ENCODE data around the gene TMEM170B.

TMEM170B gene

GRCh38 chr6:11538819-11539468 is 1.4 kb downstream of the TMEM170B start:
- TF ChIP-seq MAX (IDR thresholded peaks at IDR 0.05) (no peak), YY1 (IDR thresholded peaks at IDR 0.05; ENCODE audit: low read depth) (no peak), TEAD4 (IDR thresholded peaks at IDR 0.05) (no peak), NFIC (IDR thresholded peaks at IDR 0.05) (no peak), FOXM1 (IDR thresholded peaks at IDR 0.05; ENCODE audit: borderline replicate concordance, low read depth) (no peak), ZBTB7A (IDR thresholded peaks at IDR 0.05; ENCODE audit: low read depth) (no peak), TAF1 (IDR thresholded peaks at IDR 0.05; ENCODE audit: low read depth) (no peak), CEBPB (IDR thresholded peaks at IDR 0.05) (no peak), CREB1 (IDR thresholded peaks at IDR 0.05; ENCODE audit: low read depth) (no peak), USF1 (IDR thresholded peaks at IDR 0.05) (no peak), EP300 (IDR thresholded peaks at IDR 0.05; ENCODE audit: borderline replicate concordance) (no peak), RAD21 (IDR thresholded peaks at IDR 0.05; ENCODE audit: low read depth) (no peak), TCF12 (IDR thresholded peaks at IDR 0.05; ENCODE audit: low read depth) (no peak)

- no peak for TF ChIP-seq TEAD4 (IDR thresholded peaks at IDR 0.05)
- no peak for TF ChIP-seq RAD21 (IDR thresholded peaks at IDR 0.05; ENCODE audit: low read depth)
- TF ChIP-seq TCF12 (IDR thresholded peaks at IDR 0.05; ENCODE audit: low read depth), result no peak
- no peak for TF ChIP-seq USF1 (IDR thresholded peaks at IDR 0.05)
- TF ChIP-seq YY1 (IDR thresholded peaks at IDR 0.05; ENCODE audit: low read depth), result no peak
- TF ChIP-seq EP300 (IDR thresholded peaks at IDR 0.05; ENCODE audit: borderline replicate concordance), result no peak
- no peak for TF ChIP-seq CEBPB (IDR thresholded peaks at IDR 0.05)
- no peak for TF ChIP-seq TAF1 (IDR thresholded peaks at IDR 0.05; ENCODE audit: low read depth)
- no peak for TF ChIP-seq MAX (IDR thresholded peaks at IDR 0.05)
- no peak for TF ChIP-seq ZBTB7A (IDR thresholded peaks at IDR 0.05; ENCODE audit: low read depth)
- TF ChIP-seq REST (IDR thresholded peaks at IDR 0.05; ENCODE audit: low read depth), result no peak
Observed at GRCh38 chr6:11542863-11543262, 5.3 kb downstream of the TMEM170B start.

GRCh38 chr6:11543919-11544518 is 6.5 kb downstream of the TMEM170B start:
- TF ChIP-seq ZBTB7A (IDR thresholded peaks at IDR 0.05; ENCODE audit: low read depth) (no peak), USF1 (IDR thresholded peaks at IDR 0.05) (no peak), CREB1 (IDR thresholded peaks at IDR 0.05; ENCODE audit: low read depth) (no peak), TEAD4 (IDR thresholded peaks at IDR 0.05) (no peak)

- TF ChIP-seq TEAD4 (IDR thresholded peaks at IDR 0.05) (no peak), CEBPB (IDR thresholded peaks at IDR 0.05) (no peak), RAD21 (IDR thresholded peaks at IDR 0.05; ENCODE audit: low read depth) (no peak), ZBTB7A (IDR thresholded peaks at IDR 0.05; ENCODE audit: low read depth) (no peak), FOXM1 (IDR thresholded peaks at IDR 0.05; ENCODE audit: borderline replicate concordance, low read depth) (no peak), EGR1 (IDR thresholded peaks at IDR 0.05) (no peak), YY1 (IDR thresholded peaks at IDR 0.05; ENCODE audit: low read depth) (no peak), MAX (IDR thresholded peaks at IDR 0.05) (no peak), NFIC (IDR thresholded peaks at IDR 0.05) (no peak), TCF12 (IDR thresholded peaks at IDR 0.05; ENCODE audit: low read depth) (no peak), CREB1 (IDR thresholded peaks at IDR 0.05; ENCODE audit: low read depth) (no peak), TAF1 (IDR thresholded peaks at IDR 0.05; ENCODE audit: low read depth) (no peak)
Observed at GRCh38 chr6:11551053-11551452, 13.5 kb downstream of the TMEM170B start.

GRCh38 chr6:11552442-11552841 is 14.9 kb downstream of the TMEM170B start:
- TF ChIP-seq ZBTB7A (IDR thresholded peaks at IDR 0.05; ENCODE audit: low read depth), result no peak
- no peak for TF ChIP-seq FOXM1 (IDR thresholded peaks at IDR 0.05; ENCODE audit: borderline replicate concordance, low read depth)
- no peak for TF ChIP-seq MAX (IDR thresholded peaks at IDR 0.05)
- no peak for TF ChIP-seq REST (IDR thresholded peaks at IDR 0.05; ENCODE audit: low read depth)
- TF ChIP-seq EP300 (IDR thresholded peaks at IDR 0.05; ENCODE audit: borderline replicate concordance), result no peak
- TF ChIP-seq TCF12 (IDR thresholded peaks at IDR 0.05; ENCODE audit: low read depth), result no peak
- no peak for TF ChIP-seq RAD21 (IDR thresholded peaks at IDR 0.05; ENCODE audit: low read depth)
- TF ChIP-seq CEBPB (IDR thresholded peaks at IDR 0.05), result no peak
- no peak for TF ChIP-seq USF1 (IDR thresholded peaks at IDR 0.05)
- TF ChIP-seq NFIC (IDR thresholded peaks at IDR 0.05), result no peak
- TF ChIP-seq TAF1 (IDR thresholded peaks at IDR 0.05; ENCODE audit: low read depth), result no peak
- TF ChIP-seq TEAD4 (IDR thresholded peaks at IDR 0.05), result no peak
- no peak for TF ChIP-seq CREB1 (IDR thresholded peaks at IDR 0.05; ENCODE audit: low read depth)
- no peak for TF ChIP-seq EGR1 (IDR thresholded peaks at IDR 0.05)
- no peak for TF ChIP-seq YY1 (IDR thresholded peaks at IDR 0.05; ENCODE audit: low read depth)

Data from Ishikawa (cell line).